Dermis microvascular lymphatic vessel endothelial cell (primary cell): ENCODE measurements around the gene GFPT1. TPM values are rescaled to one million over a fixed set of nuclear protein-coding genes. Genes with fewer than 3 reads are reported as not detected.
"Not testable (repeated sequence)": the region's sequence is repeated elsewhere in the genome, so short reads cannot be mapped to it uniquely, and the experiment has no call there.

ENCODE experiments used
- DNase-seq, 2 donors: peaks; one replicate each; pipeline versions ENCODE4 v3.0.0 to v3.0.0-alpha.2; 2010; ENCODE audit warnings: low read depth in 2 of 2
- total RNA-seq: library from RNA; depleted of rRNA; stranded (reverse); fragments of >200 nt; gene quantifications from 2 replicates; pipeline ENCODE4 v1.2.1, GENCODE V29; 2014

Gene GFPT1
- total RNA-seq, 1 donor from 2014 or later, result 19.3 TPM

DNA sequence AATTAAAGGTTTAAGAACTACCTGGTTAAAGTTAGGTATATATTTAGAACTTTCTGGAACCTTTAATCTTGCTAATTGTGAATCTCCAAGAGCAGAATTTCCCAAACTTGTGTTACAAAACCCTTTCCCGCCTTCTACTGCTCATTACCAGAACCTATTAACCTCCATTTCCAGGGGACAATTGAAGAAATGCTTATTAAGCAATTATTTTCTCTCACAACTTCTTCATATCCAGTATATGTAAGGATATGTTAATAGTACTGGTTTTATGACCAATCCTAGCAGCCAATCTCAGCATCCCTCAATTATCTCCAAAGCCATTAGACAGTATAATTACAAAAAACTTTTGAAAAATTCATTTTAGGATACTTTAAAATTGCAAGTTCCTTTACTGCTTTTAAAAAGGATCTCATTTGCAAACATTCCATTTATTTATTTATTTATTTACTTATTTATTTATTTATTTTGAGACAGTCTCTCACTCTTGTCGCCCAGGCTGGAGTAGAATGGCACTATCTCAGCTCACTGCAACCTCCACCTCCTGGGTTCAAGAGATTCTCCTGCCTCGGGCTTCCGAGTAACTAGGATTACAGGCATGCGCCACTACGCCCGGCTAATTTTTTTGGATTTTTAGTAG lies 3.7 kb downstream of the GFPT1 start:
- no peak for DNase-seq

DNA sequence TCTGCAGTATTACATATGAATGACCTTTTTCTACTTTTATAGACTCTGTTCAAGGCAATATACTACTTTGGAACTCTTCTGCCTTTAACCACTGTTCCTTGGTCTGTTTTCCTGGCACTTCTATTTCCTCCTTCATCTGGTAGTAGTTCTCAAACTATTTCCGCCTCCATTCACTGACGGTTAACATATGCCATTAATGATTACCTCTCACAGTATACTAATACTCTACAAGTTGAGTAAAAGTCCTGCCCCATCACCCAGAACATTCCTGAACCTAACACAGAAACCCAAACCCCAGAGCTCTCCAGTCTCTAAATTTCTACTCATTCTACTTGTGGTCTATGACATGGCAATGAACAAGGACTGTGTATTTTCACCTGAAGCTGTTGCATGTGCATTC lies 4.5 kb downstream of the GFPT1 start:
- no peak for DNase-seq

DNA sequence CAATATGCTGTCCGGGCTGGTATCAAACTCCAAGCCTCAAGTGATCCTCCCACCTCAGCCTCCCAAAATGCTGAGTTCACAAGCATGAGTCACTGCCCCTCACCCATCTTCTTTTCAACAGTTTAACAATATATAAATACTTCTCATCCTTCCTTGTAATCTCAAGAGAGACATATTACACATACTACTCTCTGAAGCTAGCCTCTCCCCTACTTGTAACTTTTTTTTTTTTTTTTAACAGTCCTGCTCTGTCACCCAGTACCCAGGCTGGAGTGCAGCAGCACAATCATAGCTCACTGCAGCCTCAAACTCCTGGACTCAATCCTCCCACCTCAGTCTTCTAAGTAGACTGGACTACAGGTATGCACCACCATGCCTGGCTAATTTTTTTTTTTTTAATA lies 5.7 kb downstream of the GFPT1 start:
- no peak for DNase-seq

DNA sequence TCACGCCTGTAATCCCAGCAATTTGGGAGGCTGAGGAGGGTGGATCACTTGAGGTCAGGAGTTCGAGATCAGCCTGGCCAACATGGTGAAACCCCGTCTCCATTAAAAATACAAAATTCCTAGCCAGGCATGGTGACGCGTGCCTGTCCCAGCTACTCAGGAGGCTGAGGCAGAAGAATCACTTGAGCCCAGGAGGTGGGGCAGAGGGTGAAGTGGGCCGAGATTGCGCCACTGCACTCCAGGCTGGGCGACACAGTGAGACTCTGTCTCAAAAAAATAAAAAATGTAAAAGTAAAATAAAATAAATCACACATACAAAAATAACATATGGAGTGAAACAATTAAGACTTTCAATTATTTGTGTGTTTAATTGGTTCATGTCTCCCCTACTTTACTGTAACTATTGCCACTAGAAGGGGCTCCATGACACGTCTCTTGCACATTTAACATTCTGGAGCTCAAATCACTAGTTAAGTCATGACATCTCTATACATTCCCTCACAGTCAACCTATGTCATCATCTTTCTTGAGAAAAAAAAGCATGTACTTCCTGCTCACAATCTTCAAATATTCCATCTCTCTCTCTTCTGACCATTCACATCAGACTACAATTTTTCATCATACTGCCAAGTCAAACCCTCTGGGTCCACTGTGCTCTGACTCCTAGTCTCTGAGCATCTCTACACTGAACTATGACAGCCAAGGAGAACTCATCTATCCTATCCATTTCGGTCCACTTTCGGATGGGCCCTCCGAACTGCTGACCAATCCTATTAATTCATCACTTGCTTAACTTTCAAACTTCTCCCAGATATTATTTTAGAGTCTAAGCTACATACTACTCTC lies 6.7 kb downstream of the GFPT1 start:
- no peak for DNase-seq

DNA sequence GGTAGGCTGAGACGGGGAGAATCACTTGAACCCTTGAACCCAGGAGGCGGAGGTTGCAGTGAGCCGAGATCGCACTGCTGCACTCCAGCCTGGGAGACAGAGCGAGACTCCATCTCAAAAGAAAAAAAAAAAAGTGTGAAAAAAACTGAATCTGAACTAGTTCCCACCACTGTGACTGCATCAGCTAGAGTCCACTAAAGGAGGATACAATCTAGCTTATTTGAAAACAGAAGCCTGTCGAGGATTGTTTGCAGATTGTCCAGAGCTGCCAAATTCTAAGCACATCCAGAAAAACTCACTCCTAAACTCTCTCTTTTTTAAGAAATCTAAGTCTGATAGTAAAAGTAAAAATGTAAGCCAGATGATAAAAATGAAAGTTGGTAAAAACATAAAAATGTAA lies 10.6 kb downstream of the GFPT1 start:
- DNase-seq, result no peak

DNA sequence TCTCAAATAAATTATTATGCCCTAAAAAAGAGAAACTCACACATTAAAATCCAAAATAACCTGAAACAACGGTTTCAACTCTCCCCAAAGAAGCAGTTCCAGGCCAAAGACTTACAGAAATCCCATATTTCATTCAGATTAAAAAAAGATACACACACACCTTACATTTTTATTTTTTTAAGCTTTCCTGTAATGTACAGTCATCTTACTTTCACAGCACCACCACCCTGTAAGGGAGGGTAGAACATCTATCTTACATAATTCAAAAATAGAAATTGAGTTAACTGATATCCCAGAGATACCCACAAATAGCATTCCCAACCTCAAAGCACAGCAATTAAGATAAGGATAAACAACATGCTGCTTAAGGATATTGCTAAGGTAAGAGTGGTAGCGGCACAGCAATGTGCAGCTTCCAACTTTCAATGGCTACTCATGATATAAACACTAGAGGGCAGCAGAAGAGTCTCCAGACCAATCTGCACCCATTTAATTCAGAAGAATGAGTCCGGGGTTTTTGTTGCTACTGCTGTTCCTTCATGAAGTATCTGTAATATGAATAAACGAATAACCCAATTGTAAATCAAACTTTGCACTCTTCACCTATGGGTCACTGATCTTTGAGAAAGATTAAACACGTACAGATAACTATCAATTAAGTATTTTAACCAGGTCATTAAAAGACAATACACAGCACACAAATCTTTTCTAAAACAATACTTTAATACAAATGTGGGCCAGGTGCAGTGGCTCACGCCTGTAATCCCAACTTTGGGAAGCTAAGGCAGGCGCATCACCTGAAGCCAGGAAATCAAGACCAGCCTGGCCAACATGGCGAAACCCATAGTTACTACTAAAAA lies 11.3 kb downstream of the GFPT1 start:
- DNase-seq, result peak in 1 of 2 donors; percentile 49

DNA sequence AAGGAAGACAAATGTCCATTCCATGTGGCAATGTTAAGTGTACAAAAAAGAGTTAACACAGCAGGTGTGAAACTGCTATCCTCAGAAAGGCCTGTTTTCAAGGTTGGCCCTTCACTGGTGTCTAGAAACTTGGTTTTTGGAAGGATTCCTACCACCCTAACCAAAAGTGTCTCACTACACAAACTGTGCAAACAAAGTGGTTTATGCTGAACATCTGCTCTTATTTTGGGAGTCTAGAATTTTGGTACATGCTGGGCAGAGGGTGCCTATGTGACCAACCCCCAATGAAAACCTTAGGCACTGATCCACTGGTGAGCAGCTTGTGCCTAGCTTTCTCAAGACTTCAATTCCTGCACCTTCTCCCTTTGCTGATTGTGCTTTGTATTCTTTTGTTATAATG lies 14.3 kb downstream of the GFPT1 start:
- no peak for DNase-seq

DNA sequence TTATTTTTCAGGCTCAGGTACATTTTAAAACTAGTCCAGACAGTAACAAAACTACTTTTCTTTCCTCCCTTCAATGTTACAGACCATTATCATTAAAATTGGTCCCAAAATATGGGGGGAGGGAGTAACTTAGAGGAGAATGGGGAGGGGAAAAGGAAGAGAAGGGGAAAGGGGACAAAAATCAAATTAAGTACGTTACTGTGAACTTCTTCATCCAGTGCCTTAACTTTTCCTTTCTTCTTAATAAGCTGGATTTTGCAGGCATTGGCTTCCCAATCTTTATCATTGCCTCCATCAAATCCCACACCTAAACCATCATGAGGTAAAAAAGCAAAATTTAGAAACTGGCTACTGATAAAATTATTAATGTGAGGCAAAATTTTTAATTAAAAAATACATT lies 17.2 kb downstream of the GFPT1 start:
- no peak for DNase-seq

DNA sequence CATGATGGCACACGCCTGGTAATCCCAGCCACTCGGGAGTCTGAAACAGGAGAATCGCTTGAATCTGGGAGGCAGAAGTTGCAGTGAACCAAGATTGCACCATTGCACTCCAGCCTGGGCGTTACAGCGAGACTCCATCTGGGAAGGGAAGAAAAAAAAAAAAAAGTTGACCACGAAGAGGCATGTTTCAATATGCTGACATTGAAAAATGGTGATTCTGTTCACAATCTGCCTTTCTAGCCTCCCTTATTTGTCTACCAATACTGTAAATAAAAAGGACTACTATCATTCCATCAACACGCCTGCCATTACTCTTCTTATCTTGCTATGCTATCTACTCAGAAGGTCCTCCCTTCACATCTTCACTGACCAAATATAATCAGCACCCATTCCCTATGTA lies 18.4 kb downstream of the GFPT1 start:
- DNase-seq, result no peak

DNA sequence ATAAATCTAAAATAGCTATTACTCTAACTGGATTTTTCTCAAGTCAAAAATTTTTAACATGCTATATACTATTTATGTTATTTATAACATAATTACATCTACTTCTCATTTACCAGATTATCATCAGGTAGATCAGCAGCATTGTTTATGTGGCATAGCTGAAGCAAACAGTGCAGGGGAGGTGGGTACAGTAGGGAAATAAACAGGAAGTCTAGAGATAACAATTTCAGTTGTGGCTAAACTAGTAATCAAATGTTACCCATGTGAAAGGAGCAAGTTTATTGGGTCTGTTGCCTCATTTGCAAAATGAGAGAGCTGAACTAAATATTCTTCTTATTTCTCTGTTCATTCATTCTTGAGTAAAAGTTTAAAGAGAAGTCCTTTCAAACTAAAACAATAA lies 27.7 kb downstream of the GFPT1 start:
- DNase-seq, result no peak

DNA sequence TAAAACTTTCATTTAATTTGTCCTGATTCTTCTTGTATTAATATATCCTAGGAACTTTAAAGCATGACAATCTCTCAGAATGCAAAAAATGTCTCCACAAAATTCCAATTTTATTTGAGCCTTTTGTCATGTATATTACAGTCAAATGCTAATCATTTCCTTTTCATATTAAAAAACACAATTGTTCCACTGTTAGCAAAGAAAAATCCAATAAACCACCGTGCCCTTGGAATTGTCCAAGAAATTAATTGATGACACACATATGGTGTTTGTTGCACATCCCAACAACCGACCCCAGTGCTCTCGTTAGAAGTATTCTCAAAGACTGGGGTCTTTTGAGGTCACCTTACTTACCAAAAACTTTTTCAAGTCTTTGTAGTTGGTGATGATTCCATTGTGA lies 28.1 kb downstream of the GFPT1 start:
- DNase-seq, result no peak

DNA sequence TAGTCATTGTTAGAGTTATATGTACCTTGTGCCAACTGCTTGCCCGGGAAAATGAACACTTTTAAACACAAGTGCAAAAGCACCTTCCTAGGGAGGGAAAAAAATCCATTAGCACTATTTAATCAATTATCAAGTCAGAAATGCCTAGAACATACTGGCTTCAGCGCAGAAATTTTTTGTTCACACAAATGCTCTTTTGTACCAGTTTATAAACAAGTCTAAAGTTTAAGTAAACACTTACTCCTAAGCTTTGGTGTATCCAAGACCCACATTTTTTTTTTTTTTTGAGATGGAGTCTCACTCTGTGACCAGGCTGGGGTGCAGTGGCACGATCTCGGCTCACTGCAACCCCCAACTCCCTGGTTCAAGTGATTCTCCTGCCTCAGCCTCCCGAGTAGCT lies 30.6 kb downstream of the GFPT1 start:
- DNase-seq, result no peak

DNA sequence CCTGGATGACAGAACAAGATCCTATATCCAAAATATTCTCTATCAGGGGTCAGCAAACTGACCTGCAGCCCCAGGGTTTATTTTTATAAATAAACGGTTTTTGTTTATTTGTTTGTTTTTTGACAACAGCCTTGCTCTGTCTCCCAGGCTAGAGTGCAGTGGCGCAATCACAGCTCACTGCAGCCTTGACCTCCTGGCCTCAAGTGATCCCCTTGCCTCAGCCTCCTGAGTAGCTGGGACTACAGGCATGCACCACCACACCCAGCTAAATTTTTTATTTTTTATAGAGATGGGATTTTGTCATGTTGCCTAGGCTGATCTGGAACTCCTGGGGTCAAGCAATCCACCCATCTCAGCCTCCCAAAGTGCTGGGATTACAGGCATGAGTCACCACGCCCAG lies 32.1 kb downstream of the GFPT1 start:
- not testable (repeated sequence) for DNase-seq

DNA sequence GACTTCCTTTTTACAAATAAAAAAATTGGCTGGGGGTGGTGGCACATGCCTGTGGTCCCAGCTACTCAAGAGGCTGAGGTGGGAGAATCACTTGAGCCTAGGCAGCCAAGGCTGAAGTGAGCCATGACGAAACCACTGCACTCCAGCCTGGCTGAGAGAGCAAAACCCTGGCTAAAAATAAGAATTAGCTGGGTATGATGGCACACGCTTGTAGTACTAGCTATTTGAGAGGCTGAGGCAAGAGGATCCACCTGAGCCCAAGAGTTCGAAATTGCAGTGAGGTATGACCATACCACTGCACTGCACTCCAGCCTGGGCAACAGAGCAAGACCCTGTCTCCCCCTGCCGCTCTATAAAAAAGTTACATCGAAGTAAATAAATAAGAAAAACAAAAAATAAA lies 33.7 kb downstream of the GFPT1 start:
- DNase-seq, result no peak

DNA sequence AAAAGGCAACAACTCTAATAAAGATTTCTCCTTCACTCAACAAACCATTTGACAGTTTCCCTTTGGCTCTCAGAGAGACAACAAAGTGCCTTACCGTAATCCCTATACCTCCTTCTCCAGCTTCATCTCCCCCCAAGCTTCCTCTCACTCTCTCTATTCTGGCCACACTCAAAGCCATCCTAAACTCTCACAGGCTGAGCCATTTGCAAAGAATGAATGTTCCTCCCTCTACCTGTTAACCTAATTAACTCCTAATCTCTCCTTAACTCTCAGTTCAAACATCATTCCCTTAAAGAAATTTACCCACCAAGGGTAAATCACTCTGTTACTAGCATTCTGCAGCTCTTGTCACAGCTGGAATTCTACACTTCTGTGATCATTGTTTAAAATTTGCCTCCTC lies 38.2 kb downstream of the GFPT1 start:
- no peak for DNase-seq

DNA sequence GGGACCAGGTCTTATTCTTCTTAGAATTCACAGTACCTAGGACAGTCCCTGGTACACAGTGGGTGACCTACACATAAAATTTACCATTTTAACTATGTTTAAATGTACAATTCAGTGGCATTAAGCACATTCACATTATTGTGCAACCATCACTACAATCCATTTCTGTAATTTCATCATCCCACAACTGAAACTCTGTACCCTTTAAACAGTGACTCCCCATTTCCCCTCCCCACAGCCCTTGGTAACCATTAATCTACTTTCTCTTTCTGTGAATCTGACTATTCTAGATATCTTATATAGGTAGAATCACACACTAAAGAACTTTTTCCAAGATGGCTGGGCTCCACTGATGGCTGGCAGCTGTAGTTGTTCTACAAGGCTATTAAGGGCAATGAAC lies 41.6 kb downstream of the GFPT1 start:
- DNase-seq, result no peak

DNA sequence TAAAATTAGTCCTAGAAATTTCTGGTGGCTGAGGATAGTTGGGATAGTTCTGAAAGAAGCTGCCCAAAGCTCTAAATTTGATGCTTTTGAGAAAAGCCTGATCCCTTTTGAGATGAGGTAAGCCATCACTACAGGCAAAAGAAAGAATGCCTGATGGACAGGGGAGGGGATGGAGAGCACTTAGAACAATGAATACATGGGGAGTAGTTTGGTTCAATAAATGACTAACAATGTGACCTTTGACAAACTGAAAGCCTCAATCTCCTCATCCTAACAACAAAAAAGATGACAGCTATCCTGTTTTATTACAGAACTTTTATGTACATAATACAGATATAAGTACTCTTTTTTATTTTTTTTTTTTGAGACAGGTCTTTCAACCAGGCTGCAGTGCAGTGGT lies 42.7 kb downstream of the GFPT1 start:
- DNase-seq, result no peak

DNA sequence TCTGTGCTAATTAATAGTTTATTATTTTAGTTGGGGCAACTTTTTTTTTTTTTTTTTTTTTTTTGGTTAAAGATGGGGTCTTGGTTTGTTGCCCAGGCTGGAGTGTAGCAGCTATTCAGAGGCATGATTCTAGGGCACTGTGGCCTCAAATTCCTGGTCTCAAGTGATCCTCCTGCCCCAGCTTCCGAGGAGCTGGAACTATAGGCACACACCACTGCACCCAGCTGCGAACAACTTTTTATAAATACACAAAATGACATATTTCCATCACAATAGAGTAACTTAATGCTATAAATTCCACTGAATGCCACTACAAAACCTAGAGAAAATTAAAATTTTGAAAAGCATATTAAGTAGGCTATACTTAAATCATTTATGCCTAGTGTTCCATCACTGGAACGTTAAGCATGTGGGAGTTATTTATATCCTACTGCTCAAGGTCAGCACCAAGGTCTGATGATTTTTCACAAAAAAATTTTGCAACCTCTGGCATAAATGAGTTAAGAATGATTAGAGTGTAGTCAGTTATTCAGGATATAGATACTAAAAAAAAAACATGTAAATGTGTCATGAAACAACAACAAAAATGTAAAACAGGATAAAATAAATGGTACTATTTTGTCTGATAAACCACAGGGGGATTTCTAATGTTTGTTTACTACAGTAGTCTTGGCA lies 46.8 kb downstream of the GFPT1 start:
- DNase-seq, result no peak

DNA sequence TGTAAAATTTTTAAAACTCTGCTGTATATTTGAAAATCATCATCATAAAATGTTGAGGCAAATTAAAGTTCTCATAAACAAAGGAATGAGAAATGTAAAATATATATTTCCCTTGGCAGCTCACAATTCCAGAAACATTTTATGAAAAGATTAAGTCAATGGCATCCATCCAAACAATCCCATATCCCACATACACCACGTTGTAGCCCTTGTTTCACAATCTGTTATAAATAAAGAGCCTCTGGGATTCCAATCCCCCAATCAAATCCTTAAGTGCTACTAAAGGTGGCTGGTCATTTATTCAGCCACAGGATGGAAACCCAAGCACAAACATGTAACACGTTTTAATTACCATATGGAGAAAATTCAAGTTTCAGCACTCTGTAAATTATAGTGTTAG lies 51.7 kb downstream of the GFPT1 start:
- no peak for DNase-seq

DNA sequence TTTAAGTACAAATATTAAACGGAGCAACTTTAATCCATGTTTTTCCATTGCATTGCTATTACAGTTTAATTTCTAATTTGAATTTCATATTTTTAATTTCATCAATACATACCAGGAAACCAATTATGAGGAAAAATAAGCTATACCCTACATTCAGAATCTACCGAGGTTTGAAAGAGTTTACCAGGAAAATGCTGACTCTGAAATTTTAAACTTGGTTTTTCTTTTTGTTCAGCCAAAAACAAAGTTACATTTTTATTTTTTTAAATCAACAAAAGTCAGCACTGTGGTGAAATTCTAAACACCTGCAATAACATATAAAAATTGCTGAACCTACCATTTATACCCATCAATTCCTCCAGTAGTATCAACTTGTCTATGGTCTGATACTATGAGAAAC lies 53.7 kb downstream of the GFPT1 start:
- no peak for DNase-seq

DNA sequence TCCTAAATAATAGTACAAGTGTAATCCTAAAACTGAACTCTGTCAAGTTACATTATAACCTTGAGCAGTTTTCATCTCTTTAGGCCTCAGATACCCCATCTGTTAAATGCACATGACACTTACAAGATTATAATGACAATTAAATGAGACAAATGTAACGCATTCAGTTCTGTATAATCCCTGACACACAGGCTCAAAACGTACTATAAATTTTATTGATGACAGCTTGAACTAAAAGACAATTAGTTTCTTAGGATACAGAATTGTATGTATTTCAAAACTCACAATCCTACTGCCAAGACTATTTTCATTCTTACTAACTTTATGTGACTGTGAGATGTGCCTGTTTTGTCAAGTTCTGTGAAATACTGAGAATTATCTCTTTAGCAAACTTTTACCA lies 56.2 kb downstream of the GFPT1 start:
- no peak for DNase-seq

DNA sequence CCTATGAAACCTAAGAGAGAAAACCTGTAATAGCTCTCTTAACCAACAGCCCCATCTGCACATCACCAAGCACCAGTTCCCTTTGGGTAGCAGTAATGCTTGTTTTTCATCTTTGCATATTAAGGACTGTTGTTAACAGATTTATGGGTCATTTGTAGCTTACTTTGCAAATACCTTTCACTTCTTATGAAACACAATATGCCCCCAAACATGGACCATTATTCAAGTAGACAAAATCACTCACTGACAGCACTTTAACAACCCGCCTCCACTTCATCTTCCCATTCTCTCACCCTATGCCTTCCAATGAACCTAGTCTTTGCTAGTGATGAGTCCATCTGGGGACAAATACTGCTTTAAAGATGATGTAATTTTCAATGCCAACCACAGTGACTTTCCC lies 64.4 kb downstream of the GFPT1 start:
- no peak for DNase-seq
